ENCODE data around the gene APBB1.

The APBB1 gene

DNA sequence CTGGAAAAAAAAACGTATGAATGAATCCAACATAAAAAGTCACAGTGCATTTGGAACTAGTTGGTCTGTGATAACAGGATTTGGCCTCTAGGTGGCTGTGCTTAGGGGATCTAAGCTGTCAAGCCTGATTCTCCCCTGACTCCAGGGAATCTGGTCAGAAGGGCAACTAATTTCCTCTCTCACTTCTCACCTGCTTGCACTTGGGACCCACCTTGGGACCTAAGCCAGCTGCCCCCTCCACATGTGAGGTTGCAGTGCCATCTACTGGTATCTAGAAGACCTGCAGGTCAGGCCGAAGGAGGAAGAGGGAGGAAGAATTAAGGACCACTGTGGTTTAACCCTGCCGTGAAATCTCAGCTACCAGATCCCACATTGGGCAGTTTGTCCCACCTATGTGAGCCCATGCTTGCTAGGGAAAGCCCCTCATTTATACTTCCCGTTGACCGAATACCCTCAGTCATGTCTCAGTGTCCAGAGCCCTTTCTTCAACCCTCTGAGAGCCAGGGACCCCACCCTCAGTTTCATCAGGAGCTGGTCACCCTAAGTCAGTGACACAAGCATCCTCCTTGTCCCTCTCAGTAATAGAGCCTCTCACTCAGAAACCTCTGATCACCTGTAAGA, 65.4 kb downstream of the APBB1 start:
- in situ Hi-C loops (cut with MboI; ENCODE audit: low sequenced_read_pairs), result no loop called here

DNA sequence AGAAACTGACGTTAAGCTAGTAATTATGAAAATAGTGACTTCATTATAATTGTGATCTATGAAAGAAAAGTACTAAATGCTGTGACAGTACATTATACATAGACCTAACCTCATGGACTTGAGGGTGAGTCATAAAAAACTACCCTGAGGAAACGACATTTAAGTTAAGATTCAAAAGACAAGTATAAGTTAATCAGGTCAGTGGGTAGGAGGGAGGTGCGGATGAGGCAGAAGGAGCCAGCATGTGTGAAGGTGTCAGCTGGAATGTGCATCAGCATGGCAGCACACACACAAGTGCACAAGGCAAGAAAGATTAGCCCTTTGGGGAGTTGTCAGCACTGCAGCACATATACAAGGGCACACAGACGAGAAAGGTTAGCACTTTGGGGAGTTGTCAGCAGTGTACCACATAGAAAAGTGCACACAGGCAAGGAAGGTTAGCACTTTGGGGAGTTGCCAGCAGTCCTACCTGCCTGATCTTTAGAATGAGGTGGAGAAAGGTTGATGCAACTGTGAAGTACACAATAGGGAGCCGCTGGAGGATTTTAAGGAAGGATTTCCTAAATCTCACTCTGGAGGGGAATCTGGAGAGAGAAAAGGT, 67.0 kb downstream of the APBB1 start:
- in situ Hi-C loops (cut with MboI; ENCODE audit: low sequenced_read_pairs), result no loop called here

DNA sequence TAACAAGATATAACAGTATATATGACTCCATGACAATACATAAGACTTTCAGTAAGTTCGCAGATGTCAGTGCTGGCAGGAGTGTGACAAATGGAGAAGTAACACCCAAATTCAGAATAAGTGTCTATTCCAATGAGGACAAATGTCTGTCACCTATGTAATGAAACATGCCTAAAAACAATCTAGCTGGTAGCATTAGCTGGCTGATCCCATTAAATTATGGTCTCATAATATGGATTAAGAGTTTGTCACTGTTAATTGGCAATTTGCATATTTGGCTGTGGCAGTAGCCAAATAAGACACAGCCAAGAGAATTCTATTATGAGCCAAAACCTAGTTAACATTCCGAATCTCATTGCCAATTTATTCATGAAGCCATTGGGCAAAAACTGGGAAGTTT, 68.4 kb downstream of the APBB1 start:
- in situ Hi-C loops (cut with MboI; ENCODE audit: low sequenced_read_pairs), result no loop called here

DNA sequence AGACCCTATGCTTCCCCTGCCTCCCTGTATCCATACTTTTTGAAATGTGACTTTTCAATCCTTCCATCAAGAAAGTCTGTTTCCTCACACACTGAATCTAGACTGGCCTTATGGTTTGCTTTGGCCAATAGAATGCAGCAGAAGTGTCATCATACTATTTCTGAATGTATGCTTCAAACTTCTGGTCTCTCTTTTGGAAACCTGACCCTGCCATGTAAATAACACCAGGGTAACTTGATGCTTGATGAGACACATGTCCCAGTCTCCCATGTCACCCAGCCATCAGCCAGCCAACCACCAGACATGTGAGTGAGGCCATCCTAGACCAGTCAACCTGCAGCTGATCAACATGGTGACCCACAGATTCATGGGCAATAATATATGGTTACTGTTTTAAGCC, 68.9 kb downstream of the APBB1 start:
- in situ Hi-C loops (cut with MboI; ENCODE audit: low sequenced_read_pairs), result no loop called here

DNA sequence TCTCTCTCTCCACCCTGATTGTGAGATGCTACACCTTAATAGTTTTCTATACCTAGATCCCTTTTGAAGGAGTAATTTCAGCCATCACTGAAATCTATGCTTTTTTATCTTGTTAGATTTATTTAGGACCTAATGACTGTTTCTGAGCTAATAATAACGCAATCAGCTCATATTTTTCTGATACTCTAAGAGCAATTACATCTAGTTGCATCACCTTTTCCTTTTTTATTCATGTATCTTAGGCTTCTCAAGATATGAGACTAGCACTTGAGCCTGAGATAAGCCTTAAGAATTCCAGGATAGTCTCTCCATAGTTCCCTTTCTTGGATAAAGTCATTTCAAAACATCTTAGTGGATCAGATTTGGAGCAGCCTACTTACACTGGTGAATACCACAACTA, 73.5 kb downstream of the APBB1 start:
- in situ Hi-C loops (cut with MboI; ENCODE audit: low sequenced_read_pairs), result no loop called here
